Activated T-cell treated with anti-CD3 and anti-CD28 coated beads for 4 hours (primary cell): ENCODE results near the gene KLK13.

Source experiments
- DNase-seq: peaks from one replicate; pipeline ENCODE4 v3.0.0-alpha.2; 2020

Gene KLK13

DNA sequence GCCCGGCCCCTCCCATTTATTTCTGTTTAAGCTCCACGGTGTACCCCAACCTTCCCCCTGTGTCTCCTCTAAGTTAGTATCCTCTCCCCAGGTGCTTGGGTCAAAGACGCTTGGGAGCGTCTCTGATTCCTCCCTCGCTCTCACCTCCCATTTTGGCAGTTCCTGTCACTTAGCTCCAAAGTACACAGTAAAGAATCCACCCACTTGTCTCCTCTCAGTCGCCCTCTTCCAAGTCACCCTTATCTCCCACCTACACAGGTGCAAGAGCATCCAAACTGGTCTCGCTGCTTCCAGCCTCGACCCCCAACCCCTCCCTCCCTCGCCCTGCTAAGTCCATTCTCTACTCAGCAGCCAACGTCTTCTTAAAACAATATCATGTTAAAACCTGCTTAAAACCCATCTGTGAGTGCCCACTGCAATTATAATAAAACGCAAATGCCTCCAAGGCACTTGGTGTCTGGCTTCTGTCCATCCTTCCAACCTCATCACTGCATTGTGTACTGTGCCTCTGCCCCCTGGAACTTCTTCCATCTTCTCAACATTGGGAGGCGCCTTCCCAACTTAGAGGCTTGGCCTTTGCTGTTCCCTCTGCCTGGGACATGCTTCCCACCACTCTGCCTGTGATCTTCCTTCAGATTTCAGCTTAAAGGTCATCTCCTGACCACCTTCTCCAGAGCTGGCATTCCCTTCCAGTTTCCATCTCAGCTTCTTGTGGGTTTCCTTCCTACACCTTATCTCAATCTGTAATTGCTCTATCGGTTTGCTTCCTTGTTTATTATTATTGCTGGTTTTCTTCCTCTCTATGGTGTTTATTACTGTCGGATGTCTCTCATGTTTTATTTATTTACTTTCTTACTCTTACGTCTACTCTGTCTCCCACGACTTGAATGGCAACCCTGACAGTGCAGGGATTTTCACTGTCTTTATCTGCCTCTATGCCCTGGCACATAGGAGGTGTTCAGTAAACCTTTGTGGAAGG, 27.3 kb upstream of the KLK13 start:
- no peak for DNase-seq

DNA sequence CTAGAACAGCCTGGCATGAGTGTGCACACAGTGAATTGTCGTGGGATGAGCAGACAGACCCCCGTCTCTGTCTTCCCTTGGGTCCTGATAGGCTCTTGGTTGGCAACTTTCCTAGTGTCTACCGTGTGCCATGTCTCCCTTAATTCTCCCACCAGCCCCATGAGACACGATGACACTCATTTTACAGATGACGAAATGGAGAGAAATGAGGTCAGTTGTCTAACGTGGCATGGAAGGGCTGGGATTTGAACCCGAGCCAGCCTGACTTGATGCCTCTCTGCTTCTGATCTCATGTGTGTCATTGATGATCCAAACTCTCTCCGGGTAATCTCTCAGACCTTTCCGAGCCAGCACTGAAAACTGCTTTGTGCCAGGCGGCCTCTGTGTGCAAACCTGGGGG, 26.2 kb upstream of the KLK13 start:
- no peak for DNase-seq

DNA sequence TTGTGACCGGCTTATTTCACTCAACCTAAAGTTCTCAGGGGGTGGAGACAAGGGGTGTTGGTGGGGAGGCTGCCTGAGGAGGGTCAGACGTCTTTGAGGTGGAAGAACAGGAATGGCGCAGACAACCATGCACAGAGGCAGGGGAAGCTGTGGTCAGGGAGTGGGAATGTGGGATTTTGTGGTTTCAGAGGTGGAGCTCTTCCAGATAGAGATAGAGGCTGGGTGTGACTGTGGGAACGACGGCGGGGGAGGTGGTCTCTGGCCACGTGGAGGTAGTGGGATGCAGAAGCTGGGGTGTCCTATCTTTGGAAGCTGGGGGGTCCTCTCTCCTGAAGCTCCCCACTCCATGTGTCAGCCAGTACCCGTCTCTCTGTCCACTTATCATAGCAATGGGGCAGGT, 25.6 kb upstream of the KLK13 start:
- DNase-seq, result no peak

DNA sequence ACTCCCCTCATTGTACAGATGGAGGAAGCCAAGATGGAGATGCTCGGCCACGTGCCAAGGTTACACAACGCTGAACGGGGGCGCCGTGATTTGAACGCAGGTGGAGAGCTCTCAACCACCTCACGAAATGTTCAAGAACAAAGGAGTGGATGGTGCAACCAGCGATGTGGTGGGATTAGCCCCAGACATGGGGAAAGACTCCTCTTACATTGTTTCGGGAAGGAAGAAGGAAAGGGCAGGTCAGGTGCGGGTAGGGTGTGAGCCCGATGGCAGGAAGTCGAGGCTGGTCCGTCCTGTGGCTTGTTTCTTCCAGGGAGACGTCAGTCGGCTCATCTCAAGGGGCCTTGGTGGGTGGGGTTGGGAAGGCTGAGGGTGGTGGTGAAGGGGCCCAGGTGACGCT, 24.9 kb upstream of the KLK13 start:
- DNase-seq, result no peak

DNA sequence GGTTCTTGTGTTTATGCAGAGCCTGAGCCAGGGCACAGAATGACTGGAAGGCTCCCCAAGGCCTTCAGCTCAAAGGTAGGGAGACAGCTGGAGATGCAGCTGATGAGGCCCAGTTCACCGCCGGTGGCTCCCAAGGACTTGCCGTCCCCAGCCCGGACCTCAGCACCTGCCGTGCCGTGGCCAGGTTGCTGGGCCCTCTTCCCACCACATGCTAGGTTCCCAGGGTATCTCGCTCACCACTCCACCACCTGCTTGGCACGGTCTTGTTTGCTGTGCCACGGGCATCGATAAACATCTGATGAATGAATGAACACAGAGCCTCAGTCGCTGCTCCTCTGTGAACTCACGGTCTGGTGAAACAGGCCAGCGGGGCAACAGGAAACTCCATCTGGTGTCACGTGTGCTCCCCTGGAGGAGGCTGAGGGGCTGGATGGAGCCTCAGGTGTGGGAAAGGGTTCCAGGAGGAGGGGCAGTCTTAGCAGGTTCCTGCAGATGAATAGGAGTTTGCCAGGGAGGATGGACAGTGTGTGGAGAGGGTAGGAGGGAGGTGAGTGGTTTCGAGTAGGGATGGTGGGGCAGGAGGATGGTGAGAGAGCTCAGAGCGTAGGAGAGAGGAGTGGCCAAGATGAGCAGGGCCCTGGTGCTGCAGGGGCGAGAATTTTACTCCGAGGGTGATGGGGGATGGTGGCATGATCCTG, 21.4 kb upstream of the KLK13 start:
- DNase-seq, result no peak

DNA sequence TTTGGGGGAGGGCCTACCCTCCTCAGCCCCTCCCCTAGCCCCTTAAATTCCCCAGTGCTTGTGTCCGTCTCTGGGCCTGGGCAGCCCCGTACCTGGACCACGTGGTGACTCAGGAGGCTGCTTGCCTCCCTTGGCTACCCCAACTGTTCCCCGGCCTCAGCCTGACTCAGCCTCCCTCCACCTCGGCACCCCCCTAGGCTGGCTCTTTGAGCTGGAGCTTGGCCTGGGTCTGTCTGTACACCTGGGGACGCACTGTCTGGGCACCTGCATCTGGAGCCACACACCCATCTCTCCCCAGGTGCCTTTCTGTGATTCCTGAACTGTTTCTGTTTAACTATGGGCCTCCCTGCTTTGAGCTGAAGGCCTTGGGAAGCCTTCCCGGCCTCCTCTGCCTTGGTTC, 19.6 kb upstream of the KLK13 start:
- DNase-seq, result no peak

DNA sequence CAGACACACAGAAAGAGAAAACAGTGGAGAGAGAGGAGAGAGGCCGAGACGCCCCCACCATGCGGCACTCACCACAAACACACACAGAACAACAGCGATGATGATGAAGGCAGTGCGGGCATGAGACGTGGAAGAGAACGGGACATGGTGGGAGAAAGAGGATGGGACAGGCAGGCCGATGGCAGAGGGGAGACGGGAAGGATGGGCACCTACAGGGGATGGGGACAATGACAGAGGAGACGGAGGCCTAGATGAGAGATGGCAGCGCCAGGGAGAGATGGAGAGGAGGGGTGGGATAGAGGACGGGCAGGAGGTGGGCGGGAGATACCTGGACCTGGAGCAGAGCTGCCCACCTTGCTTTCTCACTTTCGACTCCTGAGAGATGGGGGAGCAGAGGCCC, 18.9 kb upstream of the KLK13 start:
- DNase-seq, result no peak

DNA sequence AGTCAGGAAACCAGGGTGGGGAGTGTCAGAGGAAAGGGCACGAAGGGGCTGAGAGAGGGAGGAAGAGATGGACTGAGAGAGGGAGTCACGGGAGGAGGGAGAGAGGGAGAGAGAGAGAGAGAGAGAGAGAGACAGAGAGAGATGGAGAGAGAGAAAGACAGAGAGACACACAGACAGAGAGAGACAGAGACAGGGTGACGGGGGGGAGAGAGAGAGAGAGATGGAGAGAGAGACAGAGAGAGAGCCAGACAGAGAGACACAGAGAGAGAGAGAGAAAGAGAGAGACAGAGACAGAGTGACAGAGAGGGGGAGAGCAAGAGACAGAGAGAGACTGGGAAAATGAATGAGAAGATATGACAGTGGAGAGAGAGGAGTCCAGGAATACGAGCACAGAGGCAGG, 18.3 kb upstream of the KLK13 start:
- DNase-seq, result no peak

DNA sequence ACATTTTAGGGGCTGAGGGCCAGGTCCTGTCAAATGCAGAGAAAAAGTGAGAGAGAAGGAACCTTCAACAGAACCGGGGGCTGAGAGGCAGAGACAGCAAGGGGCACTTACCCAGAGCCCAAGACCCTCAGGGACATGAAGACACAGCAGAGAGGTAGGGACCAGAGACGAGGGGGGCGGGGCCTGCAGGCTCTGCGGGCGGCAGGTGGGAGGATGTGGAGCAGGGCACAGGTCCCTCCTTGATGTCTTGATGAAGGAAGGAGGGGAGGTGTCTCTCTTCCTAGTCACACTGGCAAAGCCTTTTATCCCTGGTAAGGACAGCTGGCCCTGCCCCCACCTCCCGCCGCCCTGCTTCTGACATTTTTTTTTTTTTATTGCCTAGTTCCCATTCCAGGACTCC, 17.7 kb upstream of the KLK13 start, which contains the start of gene KLK14:
KLK14 (minus strand) TSS at position 277 of the 400 bp plus-strand sequence; CDS start at position 4, 273 bp downstream.
- DNase-seq, result no peak

DNA sequence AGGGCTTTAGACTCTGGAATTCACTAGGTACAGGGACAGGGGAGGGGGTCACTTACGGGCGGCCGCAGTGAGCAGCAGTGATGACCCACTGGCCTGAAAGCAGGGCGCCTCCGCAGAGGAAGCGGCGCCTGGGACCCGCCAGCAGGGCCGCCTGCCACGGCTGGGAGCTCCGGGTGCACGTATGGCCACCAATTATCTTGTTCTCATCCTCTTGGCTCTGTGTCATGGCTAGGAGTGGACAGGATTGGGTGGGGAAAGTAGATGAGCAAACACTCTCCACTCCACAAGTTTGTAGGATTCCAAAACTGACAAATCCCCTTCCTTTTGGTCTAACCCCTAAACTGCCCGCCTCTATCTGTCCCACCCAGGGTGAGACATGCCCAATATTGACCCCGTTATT, 16.6 kb upstream of the KLK13 start:
- no peak for DNase-seq

DNA sequence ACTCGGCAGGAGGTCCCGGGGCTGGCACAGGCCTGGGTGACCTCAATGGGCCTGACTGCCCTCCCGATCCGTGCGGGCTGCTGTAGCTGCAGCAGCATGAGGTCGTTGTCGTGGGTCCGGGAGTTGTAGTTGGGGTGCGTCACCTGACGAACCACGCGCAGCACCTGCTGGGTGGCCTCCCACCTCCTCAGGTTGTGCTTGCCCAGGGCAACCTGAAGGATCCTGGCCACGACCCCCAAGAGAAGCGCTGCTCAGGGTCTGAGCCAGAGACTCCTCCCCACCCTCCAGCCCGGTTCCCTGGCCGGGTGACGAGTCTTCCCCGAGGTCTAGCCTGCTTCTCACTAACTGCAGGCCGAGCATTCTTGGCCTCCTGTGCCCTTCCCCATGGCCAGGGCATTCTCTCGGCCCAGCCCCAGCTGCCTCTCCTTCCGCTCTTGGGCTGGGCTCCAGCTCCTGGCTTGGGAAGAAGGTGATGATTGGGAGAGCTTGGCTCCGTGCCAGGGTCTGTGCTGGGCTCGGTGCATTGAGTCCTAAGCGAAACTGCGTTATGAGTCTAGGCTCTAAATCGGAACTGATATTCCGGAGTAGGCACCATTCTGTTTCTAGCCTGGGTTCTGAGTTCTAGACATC, 14.7 kb upstream of the KLK13 start:
- no peak for DNase-seq

DNA sequence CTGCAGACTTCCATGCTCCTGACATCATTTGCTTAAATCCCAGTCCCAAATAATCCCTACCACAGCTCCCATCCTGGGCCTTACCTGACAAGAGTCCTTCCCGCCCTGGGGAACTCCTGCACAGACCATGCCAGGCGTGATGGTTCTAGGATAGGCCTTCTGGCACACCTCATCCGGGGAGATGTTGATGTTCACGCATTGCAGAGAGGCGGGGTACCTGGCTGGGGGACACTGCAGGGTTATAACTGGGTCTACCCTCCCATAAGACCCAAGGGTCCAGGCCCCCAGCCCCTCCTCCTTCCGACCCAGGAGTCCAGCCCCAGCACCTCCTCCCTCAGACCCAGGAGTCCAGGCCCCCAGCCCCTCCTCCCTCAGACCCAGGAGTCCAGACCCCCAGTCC, 13.8 kb upstream of the KLK13 start:
- DNase-seq, result no peak

DNA sequence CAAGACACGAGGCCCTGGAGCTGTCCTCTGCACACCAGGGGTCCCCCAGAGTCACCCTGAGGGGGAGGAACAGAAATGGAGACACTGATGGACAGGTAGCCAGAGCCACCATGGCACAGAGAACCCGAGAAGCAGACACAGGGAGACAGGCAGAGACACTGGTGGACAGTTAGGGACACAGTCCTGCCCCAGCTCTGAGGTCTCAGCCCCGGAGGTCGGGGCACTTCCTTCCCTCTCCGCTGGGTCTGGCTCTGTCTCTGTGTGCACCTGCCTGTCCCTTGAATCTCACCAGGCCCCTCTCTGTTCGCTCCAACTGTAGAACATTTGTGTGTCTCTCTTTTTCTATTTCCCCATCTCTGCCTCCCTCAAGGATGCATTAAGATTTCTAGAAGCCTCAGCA, 13.2 kb upstream of the KLK13 start:
- no peak for DNase-seq

DNA sequence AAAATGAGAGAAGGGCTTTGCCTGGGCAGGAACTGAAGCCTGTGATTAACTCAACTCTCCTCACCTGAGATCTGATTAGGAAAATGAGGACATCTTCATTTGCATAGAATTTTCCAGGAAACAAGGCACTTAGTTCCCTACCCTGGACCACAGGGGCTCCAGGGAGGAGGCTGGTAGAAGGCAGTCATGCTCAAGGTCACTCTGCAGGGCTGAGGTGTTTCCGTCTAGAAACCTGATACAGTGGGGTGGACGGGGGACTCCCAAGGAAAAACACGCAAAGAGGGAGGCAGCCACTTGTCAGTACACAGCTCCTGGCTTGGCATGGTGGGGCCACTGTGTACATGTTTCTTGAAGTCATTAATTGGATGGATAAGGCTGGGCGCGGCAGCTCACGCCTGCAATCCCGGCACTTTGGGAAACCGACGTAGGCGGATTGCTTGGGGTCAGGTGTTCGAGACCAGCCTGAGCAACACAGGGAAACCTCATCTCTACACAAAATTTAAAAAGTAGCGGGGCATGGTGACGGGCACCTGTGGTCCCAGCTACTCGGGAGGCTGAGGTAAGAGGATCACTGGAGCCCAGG, 11.8 kb upstream of the KLK13 start:
- no peak for DNase-seq

DNA sequence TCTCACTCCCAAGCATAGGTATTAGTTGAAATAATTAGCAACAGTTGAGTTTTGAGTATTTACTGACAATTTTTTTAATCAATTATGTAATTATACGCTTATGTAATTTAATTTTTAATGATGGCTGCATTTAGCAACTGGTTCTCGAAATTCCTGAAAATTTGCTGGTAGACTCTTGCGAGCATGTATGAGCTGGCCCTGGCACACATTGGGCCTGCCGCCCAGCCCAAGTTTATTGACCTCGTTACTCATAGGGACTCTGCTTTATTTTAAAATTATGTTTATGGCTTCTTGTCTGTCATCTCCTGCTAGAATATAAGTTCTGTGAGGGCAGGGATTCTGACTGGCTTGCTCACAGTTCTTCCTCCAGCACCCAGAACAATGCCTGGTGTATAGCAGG, 11.1 kb upstream of the KLK13 start:
- no peak for DNase-seq

DNA sequence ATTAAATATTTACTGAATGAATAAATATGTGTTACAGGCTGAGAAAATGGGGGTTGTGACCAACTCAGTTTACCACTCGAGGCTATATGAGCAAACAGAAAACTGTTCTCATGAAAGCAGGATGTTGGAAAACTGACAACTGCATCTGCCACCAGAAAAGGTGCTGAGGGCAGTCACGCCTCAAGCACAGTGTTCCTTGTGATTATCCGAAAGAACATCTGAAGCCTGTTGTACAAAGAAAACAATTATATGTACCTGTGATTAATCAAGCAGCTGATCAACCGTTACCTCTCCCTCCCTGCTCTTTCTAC, 6.2 kb upstream of the KLK13 start:
- DNase-seq, result no peak

DNA sequence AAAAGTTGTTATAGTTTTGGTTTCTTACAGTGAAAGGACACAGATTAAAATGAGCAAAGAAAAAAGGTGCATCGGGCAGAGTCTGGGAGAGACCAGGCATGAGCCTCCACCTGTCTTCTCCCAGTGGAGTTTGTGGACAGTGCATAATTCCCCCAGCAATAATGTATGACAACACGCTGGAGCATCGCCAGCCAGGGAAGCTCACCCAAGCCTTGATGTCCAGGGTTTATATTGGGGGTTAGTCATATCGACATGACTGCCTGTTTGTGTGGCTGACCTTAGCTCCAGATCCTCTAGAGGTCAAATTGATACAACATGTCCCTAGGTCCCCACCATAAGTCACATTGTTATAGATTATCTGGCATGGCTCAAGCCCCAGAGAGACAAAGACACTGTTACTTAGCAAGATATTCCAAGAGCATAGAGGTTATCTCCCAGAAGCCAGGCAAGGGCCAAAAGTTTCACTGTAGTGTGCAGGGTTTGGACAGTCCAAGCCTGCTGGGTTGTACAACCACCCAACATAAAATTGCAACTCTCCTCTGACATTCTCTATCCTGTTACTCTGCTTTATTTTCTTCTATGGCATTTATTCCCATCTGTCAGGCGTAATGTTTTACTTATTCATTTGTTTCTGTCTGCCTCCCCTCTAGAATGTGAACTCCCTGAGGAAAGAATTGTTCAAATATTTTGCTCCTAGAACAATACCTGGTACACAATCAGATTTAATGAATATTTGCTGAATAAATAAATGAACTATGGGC, 5.6 kb upstream of the KLK13 start:
- no peak for DNase-seq

DNA sequence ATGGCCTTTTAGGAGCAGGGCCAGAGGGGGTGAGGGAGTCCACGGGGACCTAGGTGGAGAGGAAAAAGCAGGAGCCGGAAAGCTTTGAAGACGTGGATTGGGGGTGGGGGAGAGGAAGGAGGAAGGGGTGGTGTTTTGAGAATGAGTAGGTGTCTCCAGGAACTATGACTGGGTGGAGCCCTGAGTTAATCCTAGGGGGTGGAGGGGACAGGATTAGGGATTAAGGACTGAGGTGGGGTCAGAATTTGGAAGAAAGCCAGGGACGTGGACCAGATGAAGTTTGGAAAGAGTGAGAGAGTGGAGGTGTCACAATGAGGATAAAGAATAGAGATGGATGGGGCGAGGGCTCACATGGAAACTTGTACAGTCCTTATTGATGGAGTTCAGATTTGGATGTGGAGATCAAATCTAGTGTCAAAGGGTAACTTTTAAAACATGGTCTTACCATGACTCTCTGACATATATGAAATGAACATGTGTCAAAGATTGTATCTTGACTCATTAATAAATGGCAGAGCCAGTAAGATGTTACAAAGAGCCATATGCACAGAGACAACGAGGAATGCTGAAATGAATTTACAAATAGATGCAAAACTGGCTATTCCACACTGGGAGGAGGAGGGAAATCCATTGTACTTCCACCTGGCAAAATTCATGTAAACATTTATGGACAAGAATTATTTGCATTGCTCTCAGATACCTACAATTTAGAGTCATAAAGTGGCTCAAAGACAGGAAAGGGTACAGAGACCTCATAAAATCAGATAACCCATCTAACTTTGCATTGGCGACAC, 1.7 kb upstream of the KLK13 start:
- DNase-seq, result no peak

DNA sequence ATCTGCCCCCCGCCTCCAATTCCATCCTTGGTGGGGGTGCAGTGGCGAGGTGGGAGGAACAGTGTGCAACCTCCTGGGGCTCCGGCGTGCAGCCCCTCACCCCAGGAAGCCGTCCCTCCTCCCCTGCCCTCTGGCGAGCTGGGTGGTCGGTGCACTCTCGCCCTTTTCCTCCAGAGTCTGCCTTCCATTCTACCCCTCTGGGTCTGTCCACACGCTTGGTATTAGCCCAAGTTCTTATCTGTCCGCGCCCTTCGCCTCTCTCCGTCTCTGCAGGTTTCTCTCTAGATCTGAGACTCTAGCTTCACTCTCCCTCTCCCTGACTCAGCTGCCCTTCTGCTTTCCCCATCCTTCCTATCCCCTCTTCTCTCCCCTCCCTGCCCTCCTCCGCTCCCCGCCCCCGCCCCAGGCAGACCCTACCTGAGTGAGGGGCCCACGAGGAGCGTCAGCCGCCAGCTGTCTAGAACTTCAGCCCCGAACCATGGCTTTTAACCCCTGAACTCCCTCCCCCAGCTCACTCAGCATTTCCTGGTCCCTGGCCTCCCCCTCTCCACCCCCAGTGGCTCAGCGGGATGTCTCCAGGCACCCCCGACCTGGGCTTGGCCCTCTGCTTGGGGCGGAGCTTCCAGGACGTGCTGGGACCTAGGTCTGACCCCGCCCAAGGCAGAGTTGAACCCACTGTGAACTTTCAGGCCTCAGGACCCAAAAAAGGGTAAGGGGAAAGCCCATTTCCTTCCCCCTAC, 499 bp upstream of the KLK13 start:
- DNase-seq, result no peak

DNA sequence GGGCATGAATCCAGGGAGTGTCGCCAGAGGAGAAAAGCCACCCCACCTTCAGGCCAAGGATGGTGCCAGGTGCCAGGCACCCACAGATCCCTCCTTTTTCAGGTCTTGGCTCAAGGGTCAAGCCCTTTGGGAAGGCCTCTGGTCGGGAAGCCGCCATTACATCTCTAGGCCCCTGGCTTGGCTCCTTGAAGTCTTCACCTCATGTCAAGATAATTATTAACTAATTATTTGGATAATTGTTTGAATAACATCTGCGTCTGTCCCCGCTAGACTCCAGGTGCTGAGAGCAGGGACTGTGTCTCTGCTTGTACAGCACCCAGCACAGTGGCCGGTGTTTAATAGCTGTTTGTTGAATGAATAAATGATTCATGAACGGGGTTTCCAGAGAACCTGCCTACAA, 1.2 kb downstream of the KLK13 start:
- no peak for DNase-seq

DNA sequence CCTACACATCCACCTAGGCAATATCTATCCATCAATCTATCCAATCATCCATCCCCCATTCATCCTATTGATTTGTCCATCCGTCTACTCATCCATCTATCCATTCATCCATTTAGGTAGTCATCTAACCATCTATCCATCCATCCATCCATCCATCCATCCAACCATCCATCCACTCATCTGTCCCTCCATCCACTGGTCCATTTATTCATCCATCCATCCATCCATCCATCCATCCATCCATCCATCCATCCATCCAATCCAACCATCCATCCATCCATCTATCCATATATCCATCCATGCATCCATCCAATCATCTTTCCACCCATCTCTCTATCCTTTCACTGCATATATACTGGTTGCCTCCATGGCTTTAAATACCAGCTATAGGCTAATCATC, 3.9 kb downstream of the KLK13 start:
- DNase-seq, result no peak
